C4-2B (cell line): ENCODE data around the gene SLC31A1.

Source experiments
- CTCF ChIP-seq: fragments of 450-650 bp; conservative IDR thresholded peaks from 2 replicates; pipeline ENCODE4 v1.5.1; 2017; ENCODE audit warnings: mild to moderate bottlenecking
- ZFX ChIP-seq: fragments of 450-650 bp; IDR thresholded peaks from 2 replicates; pipeline ENCODE4 v1.6.1; 2017

- no peak for TF ChIP-seq CTCF
- no peak for TF ChIP-seq ZFX
Measured at GRCh38 chr9:113258282-113258681, 36.9 kb downstream of the SLC31A1 start.
